Right atrium auricular region (tissue), 2 donors: ENCODE results near the gene FGF14. TPM values are rescaled to one million over a fixed set of nuclear protein-coding genes. Genes with fewer than 3 reads are reported as not detected.

Experiments used
- DNase-seq: peaks from one replicate; pipeline ENCODE4 v3.0.0-alpha.2; 2019; ENCODE audit warnings: low spot score
- H3K27ac ChIP-seq, 2 donors: fragments of 200-600 bp; sonication (generic); 1 replicate in 1 of 2; 2 replicates in 1 of 2; pipeline ENCODE4 v1.5.1; 2016 to 2019
- H3K27me3 ChIP-seq, 2 donors: fragments of 200-600 bp; sonication (generic); one replicate each; pipeline versions ENCODE4 v1.5.1 to v1.6.0; 2017 to 2019
- H3K36me3 ChIP-seq: fragments of 200-600 bp; sonication (generic); one replicate; pipeline ENCODE4 v1.5.1; 2016
- H3K4me1 ChIP-seq, 2 donors: fragments of 200-600 bp; sonication (generic); one replicate each; pipeline versions ENCODE4 v1.5.1 to v1.6.0; 2017 to 2019
- H3K4me3 ChIP-seq, 2 donors: fragments of 200-600 bp; sonication (generic); 1 replicate in 1 of 2; 2 replicates in 1 of 2; pipeline ENCODE4 v1.5.1; 2017 to 2019; ENCODE audit warnings: mild to moderate bottlenecking in 1 of 2, moderate library complexity in 1 of 2
- H3K9me3 ChIP-seq, 2 donors: fragments of 200-600 bp; sonication (generic); one replicate each; pipeline ENCODE4 v1.5.1; 2019
- total RNA-seq, 2 donors: library from RNA; depleted of rRNA; stranded (reverse); fragments of >200 nt; gene quantifications; one replicate each; pipeline ENCODE4 v1.1.0, GENCODE V29; 2016
- TF ChIP-seq, protein P1 (sequence below), 2 donors: fragments of 200-600 bp; sonication (generic); IDR thresholded peaks; one replicate each; pipeline ENCODE4 v1.5.1; 2019; ENCODE audit warnings: antibody characterized with exemption in 2 of 2

Gene FGF14
- total RNA-seq, 2 donors from 2014 or later: 1.3 to 1.7 TPM

DNA sequence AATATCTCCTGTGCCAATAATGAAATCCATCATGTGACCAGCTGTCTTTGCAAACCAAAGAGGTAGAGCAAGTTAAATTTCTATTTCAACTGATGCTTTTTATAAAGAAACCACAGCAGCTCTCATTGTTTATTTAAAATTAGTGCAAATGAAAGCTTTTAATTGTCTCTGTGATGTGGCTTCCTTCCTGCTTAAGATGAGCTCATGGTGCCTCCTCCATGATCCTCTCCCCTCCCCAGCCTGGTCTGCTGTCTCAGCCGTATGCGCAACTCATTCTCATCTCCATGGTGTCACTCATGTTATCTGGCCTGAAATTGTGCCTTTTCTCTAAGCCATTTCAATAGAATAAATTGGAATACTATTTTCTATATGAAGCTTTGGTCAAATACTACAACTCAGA, 270.6 kb downstream of the FGF14 start:
- no peak overlapping the region for H3K27ac ChIP-seq
- DNase-seq: no peak
- H3K36me3 ChIP-seq: no peaks in the 10 kb centered on the region
- TF ChIP-seq, protein P1, sequence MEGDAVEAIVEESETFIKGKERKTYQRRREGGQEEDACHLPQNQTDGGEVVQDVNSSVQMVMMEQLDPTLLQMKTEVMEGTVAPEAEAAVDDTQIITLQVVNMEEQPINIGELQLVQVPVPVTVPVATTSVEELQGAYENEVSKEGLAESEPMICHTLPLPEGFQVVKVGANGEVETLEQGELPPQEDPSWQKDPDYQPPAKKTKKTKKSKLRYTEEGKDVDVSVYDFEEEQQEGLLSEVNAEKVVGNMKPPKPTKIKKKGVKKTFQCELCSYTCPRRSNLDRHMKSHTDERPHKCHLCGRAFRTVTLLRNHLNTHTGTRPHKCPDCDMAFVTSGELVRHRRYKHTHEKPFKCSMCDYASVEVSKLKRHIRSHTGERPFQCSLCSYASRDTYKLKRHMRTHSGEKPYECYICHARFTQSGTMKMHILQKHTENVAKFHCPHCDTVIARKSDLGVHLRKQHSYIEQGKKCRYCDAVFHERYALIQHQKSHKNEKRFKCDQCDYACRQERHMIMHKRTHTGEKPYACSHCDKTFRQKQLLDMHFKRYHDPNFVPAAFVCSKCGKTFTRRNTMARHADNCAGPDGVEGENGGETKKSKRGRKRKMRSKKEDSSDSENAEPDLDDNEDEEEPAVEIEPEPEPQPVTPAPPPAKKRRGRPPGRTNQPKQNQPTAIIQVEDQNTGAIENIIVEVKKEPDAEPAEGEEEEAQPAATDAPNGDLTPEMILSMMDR (IDR thresholded peaks at IDR 0.05): no peak
- no peaks in the 10 kb centered on the region for H3K27me3 ChIP-seq
- H3K4me1 ChIP-seq: no peaks in the 10 kb centered on the region
- no peaks in the 10 kb centered on the region for H3K9me3 ChIP-seq
- no peak overlapping the region for H3K4me3 ChIP-seq

DNA sequence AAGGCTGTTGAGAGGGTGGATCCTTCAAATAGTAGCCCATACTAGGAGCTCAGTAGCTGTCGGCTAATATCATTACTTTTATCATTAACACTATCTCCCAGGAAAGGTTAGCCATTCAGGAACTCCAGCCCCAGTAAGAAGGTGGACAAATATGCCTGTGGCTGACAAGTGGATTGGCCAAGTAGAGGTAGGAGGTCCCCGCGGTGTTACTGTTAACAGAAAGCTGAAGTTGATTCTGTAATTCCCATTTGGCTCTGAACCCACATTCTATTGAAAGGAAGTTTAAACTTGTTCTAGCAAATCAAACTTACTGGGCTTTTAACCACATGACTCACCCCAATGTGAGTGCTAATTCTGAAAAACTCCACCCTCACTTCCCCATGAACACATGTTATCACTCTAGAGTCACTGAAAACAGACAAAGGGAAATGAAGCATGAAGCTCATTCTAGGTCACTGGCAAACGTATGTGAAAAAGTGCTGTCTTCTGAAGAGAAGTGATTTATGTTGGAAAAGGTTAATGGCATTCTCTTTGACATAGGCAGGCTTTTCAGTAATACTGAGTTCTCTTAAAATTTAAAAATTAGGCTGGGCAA, 273.5 kb downstream of the FGF14 start:
- Histone ChIP-seq H3K9me3 (no peaks in the 10 kb centered on the region), H3K36me3 (no peaks in the 10 kb centered on the region), H3K27ac (no peak overlapping the region), H3K4me1 (no peaks in the 10 kb centered on the region), H3K4me3 (no peak overlapping the region), H3K27me3 (no peaks in the 10 kb centered on the region)
- DNase-seq: no peak
- TF ChIP-seq, protein P1 (IDR thresholded peaks at IDR 0.05): no peak

DNA sequence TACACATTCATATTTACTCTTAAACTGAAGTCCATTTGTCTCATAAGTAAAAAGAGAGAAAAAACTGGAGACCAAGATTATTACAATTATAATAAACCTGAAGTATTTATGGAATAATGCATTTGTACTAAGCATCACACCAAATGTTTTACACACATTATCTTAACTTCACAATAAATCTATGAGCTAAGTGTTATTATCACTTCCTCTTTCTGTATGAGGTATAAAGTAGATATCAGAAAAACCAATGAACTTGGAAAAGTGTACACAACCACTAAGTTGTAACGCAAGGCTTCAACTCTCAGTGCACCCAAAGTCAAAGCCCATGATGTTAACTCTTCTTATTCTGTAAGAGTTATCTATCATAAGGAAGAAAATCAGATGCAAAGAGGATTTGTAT, 274.7 kb downstream of the FGF14 start:
- H3K36me3 ChIP-seq: no peaks in the 10 kb centered on the region
- DNase-seq: no peak
- no peak overlapping the region for H3K4me3 ChIP-seq
- TF ChIP-seq, protein P1 (IDR thresholded peaks at IDR 0.05): no peak
- no peaks in the 10 kb centered on the region for H3K27me3 ChIP-seq
- H3K4me1 ChIP-seq: no peaks in the 10 kb centered on the region
- no peaks in the 10 kb centered on the region for H3K9me3 ChIP-seq
- H3K27ac ChIP-seq: no peak overlapping the region

DNA sequence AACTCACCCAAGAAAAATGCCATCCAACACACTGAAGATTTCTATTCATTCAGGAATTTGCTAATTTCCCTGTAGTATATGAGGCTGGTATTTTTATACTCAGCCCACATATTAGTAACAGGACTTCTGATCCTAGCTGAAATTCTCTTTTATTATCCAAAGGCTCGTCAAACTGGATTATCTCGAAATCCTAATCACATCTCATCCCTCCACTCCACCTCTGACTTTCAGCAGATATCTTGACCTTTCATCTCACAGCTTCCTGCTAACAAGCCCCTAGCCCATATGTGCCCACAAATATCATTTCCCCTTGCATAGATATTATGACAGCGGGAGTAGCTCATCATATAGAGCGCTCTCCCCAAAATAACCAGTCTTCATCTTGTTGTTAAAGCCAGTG, 279.7 kb downstream of the FGF14 start:
- TF ChIP-seq, protein P1 (IDR thresholded peaks at IDR 0.05): no peak
- H3K4me1 ChIP-seq: no peaks in the 10 kb centered on the region

DNA sequence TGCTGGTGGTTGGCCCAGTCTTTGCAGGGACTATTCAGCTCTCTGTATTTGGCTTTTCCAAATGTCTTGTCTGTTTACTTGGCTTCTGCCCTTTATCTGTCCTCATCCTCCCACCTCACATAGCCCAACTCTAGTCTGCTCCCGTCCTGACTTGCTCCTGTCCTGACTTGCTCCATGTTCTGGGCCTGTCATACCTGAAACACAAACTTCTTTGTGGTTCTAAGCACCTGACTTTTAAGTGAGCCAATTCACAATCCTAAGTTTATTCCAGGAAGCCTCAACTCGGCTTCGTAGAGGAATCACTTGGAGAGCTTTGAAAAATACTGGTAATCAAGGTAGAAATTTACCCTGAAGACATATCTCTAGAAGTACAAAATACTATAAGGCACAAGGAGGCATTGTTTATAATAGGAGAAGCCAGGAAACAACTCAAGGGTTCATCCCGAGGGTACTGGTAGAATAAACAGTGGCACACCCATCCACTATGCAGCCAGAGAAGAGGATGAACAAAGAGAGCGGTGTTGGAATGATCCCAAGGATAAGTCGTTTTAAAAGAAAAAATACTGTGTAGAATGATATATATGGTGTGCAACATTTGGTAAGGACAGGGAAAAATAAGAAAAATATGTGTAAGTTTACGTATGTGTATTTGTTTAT, 284.5 kb downstream of the FGF14 start:
- H3K36me3 ChIP-seq: no peaks in the 10 kb centered on the region
- TF ChIP-seq, protein P1 (IDR thresholded peaks at IDR 0.05): no peak
- no peak overlapping the region for H3K27ac ChIP-seq
- H3K9me3 ChIP-seq: no peaks in the 10 kb centered on the region
- no peak for DNase-seq
- H3K4me3 ChIP-seq: no peak overlapping the region
- no peaks in the 10 kb centered on the region for H3K27me3 ChIP-seq
- H3K4me1 ChIP-seq: no peaks in the 10 kb centered on the region

More for the DNA sequence above, 279.7 kb downstream of the FGF14 start:
- DNase-seq: no peak
- H3K4me3 ChIP-seq: no peak overlapping the region
- no peak overlapping the region for H3K27ac ChIP-seq
- H3K27me3 ChIP-seq: no peaks in the 10 kb centered on the region
- H3K9me3 ChIP-seq: no peaks in the 10 kb centered on the region
- no peaks in the 10 kb centered on the region for H3K36me3 ChIP-seq

DNA sequence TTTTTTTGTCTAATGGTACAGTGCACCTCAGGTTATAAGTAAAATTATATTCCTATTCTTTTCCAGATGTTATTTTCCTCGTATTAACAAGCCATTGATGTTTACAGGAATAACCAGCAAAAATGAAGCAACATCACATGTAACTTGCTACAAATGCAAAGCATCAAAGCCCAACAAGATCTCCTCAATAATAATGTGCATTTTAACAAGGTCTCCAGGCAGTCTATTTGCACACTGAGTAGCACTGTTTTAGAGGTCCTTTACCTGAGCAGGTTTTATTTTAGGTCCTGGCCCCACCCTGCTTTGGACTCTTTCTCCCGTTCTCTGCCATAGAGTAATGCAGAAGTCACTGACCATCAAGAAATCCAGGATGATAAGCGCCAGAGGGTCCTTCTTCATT, 298.4 kb downstream of the FGF14 start:
- TF ChIP-seq, protein P1 (IDR thresholded peaks at IDR 0.05): no peak
- no peaks in the 10 kb centered on the region for H3K27me3 ChIP-seq
- H3K9me3 ChIP-seq: no peaks in the 10 kb centered on the region
- H3K27ac ChIP-seq: no peak overlapping the region
- no peaks in the 10 kb centered on the region for H3K4me1 ChIP-seq
- no peak for DNase-seq
- H3K4me3 ChIP-seq: no peak overlapping the region
- no peaks in the 10 kb centered on the region for H3K36me3 ChIP-seq
